A673 (cell line): Measurements from ENCODE around the gene TNFRSF4. TPM values are rescaled to one million over a fixed set of nuclear protein-coding genes. Genes with fewer than 3 reads are reported as not detected.

ENCODE experiments used
- BruUV-seq: library from RNA; stranded (reverse); fragments of 400-500 nt; replicated peaks from 2 replicates; lab custom pipeline; 2021; lab: Mats Ljungman, UMichigan
- CTCF ChIA-PET: fragments of 300-600 bp; sonication (Branson Sonifier 250); formaldehyde crosslinking; loops from one replicate; lab custom pipeline; 2022; ENCODE audit warnings: antibody characterized with exemption; lab: Charles Lee
- POLR2A ChIA-PET: fragments of 300-600 bp; sonication (Branson Sonifier 250); formaldehyde crosslinking; loops from one replicate; lab custom pipeline; 2022; ENCODE audit warnings: antibody characterized with exemption; ENCODE audit not compliant: low non-redundant PET; lab: Charles Lee
- DNase-seq: peaks from one replicate; pipeline ENCODE4 v3.0.0-alpha.2; 2015; ENCODE audit warnings: low spot score
- H3K27ac ChIP-seq: fragments of 200-600 bp; sonication (generic); 2 replicates; pipeline ENCODE4 v1.5.1; 2016; ENCODE audit warnings: mixed run types, low read depth, mild to moderate bottlenecking, mixed read lengths, antibody characterized with exemption, low read length; ENCODE audit not compliant: poor library complexity, severe bottlenecking
- H3K27me3 ChIP-seq: fragments of 200-600 bp; sonication (generic); replicated peaks from 2 replicates; pipeline ENCODE4 v1.6.1; 2017; ENCODE audit warnings: mixed run types, low read depth, mild to moderate bottlenecking, mixed read lengths, antibody characterized with exemption, low read length; ENCODE audit not compliant: insufficient read depth, poor library complexity
- H3K36me3 ChIP-seq: fragments of 200-600 bp; sonication (generic); 2 replicates; pipeline ENCODE4 v1.6.1; 2016; ENCODE audit warnings: mixed run types, mild to moderate bottlenecking, mixed read lengths, antibody characterized with exemption, low read length; ENCODE audit not compliant: insufficient read depth, poor library complexity, severe bottlenecking
- H3K4me1 ChIP-seq: fragments of 200-600 bp; sonication (generic); 2 replicates; pipeline ENCODE4 v1.6.1; 2017; ENCODE audit warnings: mixed run types, mild to moderate bottlenecking, mixed read lengths, antibody characterized with exemption, low read length; ENCODE audit not compliant: insufficient read depth, poor library complexity, severe bottlenecking
- H3K4me3 ChIP-seq: fragments of 200-600 bp; sonication (generic); 2 replicates; pipeline ENCODE4 v1.5.1; 2016; ENCODE audit warnings: low read depth, mixed run types, mild to moderate bottlenecking, mixed read lengths, low read length; ENCODE audit not compliant: poor library complexity, severe bottlenecking
- H3K9me3 ChIP-seq: fragments of 200-600 bp; sonication (generic); 2 replicates; pipeline ENCODE4 v1.6.1; 2016; ENCODE audit warnings: mixed run types, low read depth, mild to moderate bottlenecking, mixed read lengths, antibody characterized with exemption, low read length; ENCODE audit not compliant: poor library complexity, severe bottlenecking
- EZH2 ChIP-seq: fragments of 200-600 bp; sonication (generic); IDR thresholded peaks from 2 replicates; pipeline ENCODE4 v1.6.1; 2017; ENCODE audit warnings: borderline replicate concordance, low read depth, mild to moderate bottlenecking, mixed read lengths, antibody characterized with exemption, low read length; ENCODE audit not compliant: poor library complexity, severe bottlenecking
- intact Hi-C: fragments of 100-400 bp; cut with micrococcal nuclease; formaldehyde crosslinking; loops from one replicate; pipeline ENCODE4 v1.10.0; 2022; ENCODE audit not compliant: unreplicated experiment
- total RNA-seq: library from RNA; stranded (reverse); gene quantifications from 2 replicates; pipeline ENCODE4 v1.2.3, GENCODE V29; 2021
- TF ChIP-seq, protein P1 (sequence below): fragments of 300-800, 200-600 bp; sonication (generic); conservative IDR thresholded peaks from 2 replicates; pipeline ENCODE4 v1.5.1; 2017; ENCODE audit warnings: low read depth, mild to moderate bottlenecking, antibody characterized with exemption, low read length, moderate library complexity, mixed read lengths

TNFRSF4 gene
- total RNA-seq, 1 experiment from 2014 or later: 0.80 TPM

DNA sequence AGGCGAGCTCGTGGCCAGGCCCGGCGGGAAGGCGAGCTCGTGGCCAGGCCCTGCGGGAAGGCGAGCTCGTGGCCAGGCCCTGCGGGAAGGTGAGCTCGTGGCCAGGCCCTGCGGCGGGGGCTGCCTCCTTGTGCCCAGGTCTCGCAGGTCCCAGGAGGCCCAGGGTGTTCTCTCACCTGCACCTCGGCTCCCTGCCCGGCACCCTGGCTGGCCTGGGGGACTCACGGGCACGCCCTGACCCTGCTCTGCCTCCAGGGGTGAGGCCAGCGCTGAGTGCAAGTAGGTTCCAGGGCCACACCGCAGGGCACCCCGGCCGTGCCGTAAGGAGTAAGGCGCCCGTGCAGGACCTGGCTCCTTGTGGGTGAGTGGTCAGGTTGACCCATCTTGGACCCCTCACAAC is 13.4 kb upstream of the TNFRSF4 start:
- BruUV-seq: no TSS peak
- POLR2A ChIA-PET: no interaction called here
- TF ChIP-seq, protein P1, sequence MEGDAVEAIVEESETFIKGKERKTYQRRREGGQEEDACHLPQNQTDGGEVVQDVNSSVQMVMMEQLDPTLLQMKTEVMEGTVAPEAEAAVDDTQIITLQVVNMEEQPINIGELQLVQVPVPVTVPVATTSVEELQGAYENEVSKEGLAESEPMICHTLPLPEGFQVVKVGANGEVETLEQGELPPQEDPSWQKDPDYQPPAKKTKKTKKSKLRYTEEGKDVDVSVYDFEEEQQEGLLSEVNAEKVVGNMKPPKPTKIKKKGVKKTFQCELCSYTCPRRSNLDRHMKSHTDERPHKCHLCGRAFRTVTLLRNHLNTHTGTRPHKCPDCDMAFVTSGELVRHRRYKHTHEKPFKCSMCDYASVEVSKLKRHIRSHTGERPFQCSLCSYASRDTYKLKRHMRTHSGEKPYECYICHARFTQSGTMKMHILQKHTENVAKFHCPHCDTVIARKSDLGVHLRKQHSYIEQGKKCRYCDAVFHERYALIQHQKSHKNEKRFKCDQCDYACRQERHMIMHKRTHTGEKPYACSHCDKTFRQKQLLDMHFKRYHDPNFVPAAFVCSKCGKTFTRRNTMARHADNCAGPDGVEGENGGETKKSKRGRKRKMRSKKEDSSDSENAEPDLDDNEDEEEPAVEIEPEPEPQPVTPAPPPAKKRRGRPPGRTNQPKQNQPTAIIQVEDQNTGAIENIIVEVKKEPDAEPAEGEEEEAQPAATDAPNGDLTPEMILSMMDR: no peak
- TF ChIP-seq EZH2: no peak

DNA sequence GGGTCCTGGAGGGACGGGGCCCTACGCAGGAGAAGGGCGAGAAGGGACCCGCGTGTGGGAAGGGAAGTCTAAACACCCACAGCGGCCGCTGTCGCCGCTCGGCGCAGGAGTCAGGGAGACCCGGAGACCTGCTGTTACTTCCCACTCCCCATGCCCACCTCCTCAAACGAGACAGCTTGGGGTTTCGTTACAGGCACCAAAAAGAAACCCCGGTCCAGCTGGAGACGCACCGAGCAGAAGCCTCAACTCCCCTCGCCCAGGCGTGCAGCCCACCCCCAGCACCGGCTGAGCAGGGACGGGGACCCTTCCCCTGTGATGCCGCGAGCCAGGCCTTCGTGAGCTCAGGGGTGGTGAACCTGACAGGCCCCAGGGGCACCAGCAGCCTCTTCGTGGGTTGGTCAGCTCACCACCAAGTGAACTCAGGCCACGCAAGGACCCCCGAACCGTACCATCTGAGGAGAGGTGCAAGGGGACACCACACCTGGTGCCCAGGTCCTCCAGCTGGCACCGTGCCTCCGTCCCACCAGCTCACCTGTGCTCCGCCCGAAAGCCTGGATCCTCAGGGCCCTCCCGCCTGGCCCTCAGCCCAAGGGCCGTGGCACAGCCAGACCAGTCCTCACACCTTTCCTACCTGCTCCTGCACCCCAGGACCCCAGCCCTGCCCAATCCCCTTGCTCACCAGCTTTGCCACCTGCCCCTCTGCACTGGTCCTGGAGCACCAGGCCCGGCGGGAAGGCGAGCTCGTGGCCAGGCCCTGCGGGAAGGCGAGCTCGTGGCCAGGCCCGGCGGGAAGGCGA is 12.8 kb upstream of the TNFRSF4 start:
- Histone ChIP-seq H3K27me3 (no peaks in the 10 kb centered on the region), H3K36me3 (peaks cover 28% of the 10 kb centered on the region), H3K4me3 (no peak overlapping the region), H3K27ac (no peak overlapping the region), H3K4me1 (peaks cover 8% of the 10 kb centered on the region), H3K9me3 (no peaks in the 10 kb centered on the region)
- no TSS peak for BruUV-seq
- DNase-seq: no peak
- TF ChIP-seq EZH2: no peak
- ChIA-PET POLR2A (no interaction called here), CTCF (no interaction called here)
- intact Hi-C loops: no loop called here

More for the DNA sequence above, 13.4 kb upstream of the TNFRSF4 start:
- Histone ChIP-seq H3K27me3 (no peaks in the 10 kb centered on the region), H3K36me3 (peaks cover 25% of the 10 kb centered on the region), H3K9me3 (no peaks in the 10 kb centered on the region), H3K27ac (no peak overlapping the region), H3K4me1 (peaks cover 8% of the 10 kb centered on the region), H3K4me3 (no peak overlapping the region)
- intact Hi-C loops: no loop called here
- CTCF ChIA-PET: no interaction called here
- DNase-seq: no peak

DNA sequence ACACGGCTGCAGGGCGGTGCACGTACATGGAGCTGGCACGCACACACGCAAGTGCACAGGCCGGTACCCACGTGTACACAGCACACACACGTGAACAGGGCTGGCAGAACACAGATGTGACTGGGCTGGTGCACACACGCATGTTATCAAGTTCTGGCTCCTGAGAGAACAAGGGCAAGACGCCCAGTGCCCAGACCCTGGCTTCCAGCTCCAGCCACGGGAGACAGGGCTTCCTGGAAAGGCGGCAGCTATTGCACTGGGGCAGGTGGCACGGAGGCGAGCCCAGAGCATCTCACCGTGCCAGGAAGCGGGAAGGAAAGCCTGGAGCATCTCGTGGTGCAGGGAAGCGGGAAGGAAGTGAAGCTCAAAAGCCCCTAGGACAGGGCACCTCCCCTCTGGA is 12.0 kb upstream of the TNFRSF4 start:
- intact Hi-C loops: no loop called here
- Histone ChIP-seq H3K4me1 (peaks cover 8% of the 10 kb centered on the region), H3K4me3 (no peak overlapping the region), H3K36me3 (peaks cover 31% of the 10 kb centered on the region), H3K27me3 (no peaks in the 10 kb centered on the region), H3K27ac (no peak overlapping the region), H3K9me3 (no peaks in the 10 kb centered on the region)
- no TSS peak for BruUV-seq
- CTCF ChIA-PET: no interaction called here
- TF ChIP-seq EZH2: no peak
- TF ChIP-seq, protein P1: no peak
- POLR2A ChIA-PET: no interaction called here
- no peak for DNase-seq
